Endothelial cell of umbilical vein (primary cell): ENCODE results near the gene ABLIM2. TPM values are rescaled to one million over a fixed set of nuclear protein-coding genes. Genes with fewer than 3 reads are reported as not detected.

ENCODE experiments used
- BruUV-seq: library from RNA; stranded (reverse); fragments of 400-500 nt; replicated peaks from 2 replicates; lab custom pipeline; 2021; lab: Mats Ljungman, UMichigan
- CTCF ChIA-PET: fragments of 300-600, 350-600 bp; sonication (Branson Sonifier 250); formaldehyde crosslinking; loops from one replicate; lab custom pipeline; 2021; ENCODE audit warnings: antibody characterized with exemption, inconsistent platforms; lab: Charles Lee
- POLR2A ChIA-PET: fragments of 300-600, 350-600 bp; sonication (Branson Sonifier 250); formaldehyde crosslinking; loops from one replicate; lab custom pipeline; 2021; ENCODE audit warnings: antibody characterized with exemption, inconsistent platforms; lab: Charles Lee
- DNase-seq: peaks from one replicate; pipeline ENCODE4 v3.0.0-alpha.2; 2011; ENCODE audit warnings: low read depth, low spot score
- FAIRE-seq: peaks from 2 replicates; lab custom pipeline; 2011; peaks lifted over from hg19 to GRCh38; lab: Jason Lieb, UNC
- H2AFZ ChIP-seq: 2 replicates; pipeline ENCODE4 v1.6.0; 2012; ENCODE audit warnings: low read depth, low read length, control low read depth, inconsistent platforms
- H3K27ac ChIP-seq: 2 replicates; pipeline ENCODE4 v1.5.1; 2011; ENCODE audit warnings: low read depth, mild to moderate bottlenecking, control low read depth, low read length, moderate library complexity; ENCODE audit not compliant: insufficient read depth
- H3K27me3 ChIP-seq, 2 experiments: 2 replicates each; pipeline versions ENCODE4 v1.6.0 to v1.6.1; 2011; ENCODE audit warnings: low read length in 2 of 2, mixed read lengths in 1 of 2; ENCODE audit not compliant: control insufficient read depth in 2 of 2, insufficient read depth in 2 of 2
- H3K36me3 ChIP-seq, 2 experiments: 2 replicates in 1 of 2; 3 replicates in 1 of 2; pipeline ENCODE4 v1.5.1; 2011; ENCODE audit warnings: low read length in 2 of 2, mild to moderate bottlenecking in 1 of 2, moderate library complexity in 1 of 2; ENCODE audit not compliant: control insufficient read depth in 2 of 2, insufficient read depth in 2 of 2; ENCODE audit errors: extremely low read depth in 1 of 2
- H3K4me1 ChIP-seq: 3 replicates; pipeline ENCODE4 v1.5.1; 2011; ENCODE audit warnings: mild to moderate bottlenecking, low read length; ENCODE audit not compliant: control insufficient read depth, insufficient read depth; ENCODE audit errors: extremely low read depth
- H3K4me2 ChIP-seq: 2 replicates; pipeline ENCODE4 v1.6.1; 2011; ENCODE audit warnings: low read length, control low read depth, mixed read lengths; ENCODE audit not compliant: insufficient read depth
- H3K4me3 ChIP-seq, 3 experiments: fragments of 200-600 bp in 1 of 3; sonication (generic), shearing (Covaris generic) in 1 of 3; replicated peaks in 1 of 3; 2 replicates each; pipeline ENCODE4 v1.5.1; 2011 to 2016; ENCODE audit warnings: control low read depth in 3 of 3, low read length in 3 of 3, mild to moderate bottlenecking in 2 of 3, inconsistent platforms in 1 of 3, low read depth in 1 of 3, moderate library complexity in 1 of 3; ENCODE audit not compliant: insufficient read depth in 1 of 3
- H3K79me2 ChIP-seq: 2 replicates; pipeline ENCODE4 v1.6.0; 2012; ENCODE audit warnings: low read length, inconsistent platforms; ENCODE audit not compliant: control insufficient read depth, insufficient read depth
- H3K9ac ChIP-seq: replicated peaks from 2 replicates; pipeline ENCODE3; 2011; ENCODE audit warnings: low read length, control low read depth; ENCODE audit not compliant: insufficient read depth; ENCODE audit errors: extremely low read depth
- H3K9me1 ChIP-seq: replicated peaks from 3 replicates; pipeline ENCODE4 v1.6.0; 2011; ENCODE audit warnings: mild to moderate bottlenecking, low read length; ENCODE audit not compliant: control insufficient read depth, insufficient read depth; ENCODE audit errors: extremely low read depth
- H3K9me3 ChIP-seq: replicated peaks from 2 replicates; pipeline ENCODE4 v1.5.1; 2012; ENCODE audit warnings: low read length, inconsistent platforms; ENCODE audit not compliant: control insufficient read depth, insufficient read depth
- H4K20me1 ChIP-seq: replicated peaks from 2 replicates; pipeline ENCODE3; 2011; ENCODE audit warnings: mild to moderate bottlenecking, low read length; ENCODE audit not compliant: control insufficient read depth, insufficient read depth; ENCODE audit errors: extremely low read depth
- CTCF ChIP-seq, 2 donors: IDR thresholded peaks; 1 replicate in 1 of 2; 2 replicates in 1 of 2; pipeline ENCODE4 v1.5.1; 2011; ENCODE audit warnings: low read length in 2 of 2, mild to moderate bottlenecking in 2 of 2, moderate library complexity in 2 of 2, control low read depth in 1 of 2, inconsistent platforms in 1 of 2, low read depth in 1 of 2; ENCODE audit not compliant: insufficient read depth in 1 of 2; ENCODE audit errors: extremely low read depth in 1 of 2
- EZH2 ChIP-seq: IDR thresholded peaks from 2 replicates; pipeline ENCODE4 v1.6.1; 2012; ENCODE audit warnings: borderline replicate concordance, low read depth, mild to moderate bottlenecking, moderate library complexity, low read length, inconsistent platforms; ENCODE audit not compliant: severe bottlenecking
- FOS ChIP-seq: IDR thresholded peaks from 2 replicates; pipeline ENCODE4 v1.6.1; 2011; ENCODE audit warnings: mild to moderate bottlenecking, low read length, moderate library complexity, borderline replicate concordance; ENCODE audit not compliant: insufficient read depth
- GATA2 ChIP-seq: IDR thresholded peaks from 2 replicates; pipeline ENCODE4 v1.7.0; 2011; ENCODE audit warnings: low read depth, mild to moderate bottlenecking, moderate library complexity, mixed read lengths, low read length; ENCODE audit not compliant: insufficient read length, insufficient read depth
- JUN ChIP-seq: IDR thresholded peaks from 2 replicates; pipeline ENCODE4 v1.6.1; 2011; ENCODE audit warnings: borderline replicate concordance, low read depth; ENCODE audit not compliant: insufficient read length, insufficient read depth
- MAX ChIP-seq: IDR thresholded peaks from 2 replicates; pipeline ENCODE4 v1.6.1; 2011; ENCODE audit not compliant: insufficient read depth, insufficient read length
- MYC ChIP-seq: IDR thresholded peaks from one replicate; pipeline ENCODE4 v1.6.1; 2011; ENCODE audit warnings: mild to moderate bottlenecking, low read depth, low read length
- POLR2A ChIP-seq: IDR thresholded peaks from 2 replicates; pipeline ENCODE4 v1.6.1; 2012; ENCODE audit warnings: low read depth, mild to moderate bottlenecking, control low read depth, low read length
- POLR2AphosphoS5 ChIP-seq: IDR thresholded peaks from 2 replicates; pipeline ENCODE4 v1.6.1; 2012; ENCODE audit warnings: low read depth, mild to moderate bottlenecking, control low read depth, low read length, moderate library complexity; ENCODE audit not compliant: insufficient read depth
- dilution Hi-C: fragments of 300-500 bp; cut with MboI; formaldehyde crosslinking; loops from one replicate; pipeline ENCODE4 v1.15.0; 2019; ENCODE audit warnings: low sequenced_read_pairs; ENCODE audit not compliant: extremely low pct_ligation_motif_present
- intact Hi-C: fragments of 100-400 bp; cut with micrococcal nuclease; formaldehyde crosslinking; loops from one replicate; pipeline ENCODE4 v1.10.0; 2022
- polyA plus RNA-seq, 4 experiments: library from polyadenylated mRNA; depleted of rRNA in 3 of 4; stranded (reverse) in 3 of 4; unstranded in 1 of 4; fragments of >200 nt; gene quantifications; 2 replicates each; pipeline versions ENCODE4 v1.2.1 to v1.2.3, GENCODE V29; 2011 to 2012; ENCODE audit warnings: missing spikeins in 1 of 4
- total RNA-seq: library from RNA; stranded (reverse); gene quantifications from 2 replicates; pipeline ENCODE4 v1.2.3, GENCODE V29; 2021

ABLIM2 gene
- total and polyA plus RNA-seq, 2 donors (not counting 3 experiments of a cell fraction or from before 2014, with no cell fraction given) = 0.28 to 0.66 TPM

GRCh38 chr4:8160233-8160560, 1.6 kb upstream of the ABLIM2 start:
- Histone ChIP-seq H3K9ac (no peak overlapping the region), H3K4me3 (no peak overlapping the region), H3K4me1 (peaks cover 11% of the 10 kb centered on the region), H3K4me2 (no peak overlapping the region), H3K27ac (no peak overlapping the region), H3K9me3 (no peaks in the 10 kb centered on the region), H3K36me3 (no peaks in the 10 kb centered on the region), H4K20me1 (no peaks in the 10 kb centered on the region), H3K79me2 (no peaks in the 10 kb centered on the region), H3K9me1 (no peaks in the 10 kb centered on the region), H2AFZ (no peak overlapping the region), H3K27me3 (peaks cover 16 to 18% of the 10 kb centered on the region in 2 experiments)
- intact Hi-C loops (no loop called here), dilution Hi-C loops (no loop called here)
- TF ChIP-seq JUN (no peak), EZH2 (no peak), CTCF (IDR thresholded peaks at IDR 0.05; ENCODE audit: extremely low read depth in 1 of 2, insufficient read depth in 1 of 2, low read depth in 1 of 2, low read length in 2 of 2) (no peak), POLR2AphosphoS5 (no peak), FOS (no peak), MYC (no peak), GATA2 (no peak), MAX (no peak), POLR2A (no peak)
- ChIA-PET CTCF (interaction anchor here (1.7 kb wide), 1 partner anchor 17 kb away, joined by 4 read pairs; no protein-coding TSS in a partner anchor), POLR2A (no interaction called here)
- DNase-seq (no peak), FAIRE-seq (no peak)
- no TSS peak for BruUV-seq
